Caco-2 (cell line): ENCODE data around the gene HCN1. TPM values are rescaled to one million over a fixed set of nuclear protein-coding genes. Genes with fewer than 3 reads are reported as not detected.

Source experiments
- BruUV-seq: library from RNA; stranded (reverse); fragments of 400-500 nt; replicated peaks from 2 replicates; lab custom pipeline; 2021; lab: Mats Ljungman, UMichigan
- CTCF ChIA-PET: fragments of 300-600 bp; sonication (Branson Sonifier 250); formaldehyde crosslinking; loops from one replicate; lab custom pipeline; 2022; ENCODE audit warnings: antibody characterized with exemption; lab: Charles Lee
- POLR2A ChIA-PET: fragments of 300-600 bp; sonication (Branson Sonifier 250); formaldehyde crosslinking; loops from one replicate; lab custom pipeline; 2022; ENCODE audit warnings: antibody characterized with exemption; lab: Charles Lee
- DNase-seq, 2 experiments: peaks; one replicate each; pipeline versions ENCODE4 v3.0.0 to v3.0.0-alpha.2; 2020 to 2022
- H3K27me3 ChIP-seq: replicated peaks from 2 replicates; pipeline ENCODE4 v1.6.0; 2011; ENCODE audit warnings: low read length; ENCODE audit not compliant: control insufficient read depth, insufficient read depth
- H3K36me3 ChIP-seq: 2 replicates; pipeline ENCODE4 v1.5.1; 2011; ENCODE audit warnings: low read length; ENCODE audit not compliant: control insufficient read depth, insufficient read depth
- H3K4me1 ChIP-seq: fragments of 250-450 bp; sonication (Bioruptor Pico); 2 replicates; pipeline ENCODE4 v1.5.1; 2020; ENCODE audit warnings: mild to moderate bottlenecking
- H3K4me3 ChIP-seq: 2 replicates; pipeline ENCODE4 v1.5.1; 2011; ENCODE audit warnings: low read depth, mild to moderate bottlenecking, control low read depth, low read length
- H3K9me3 ChIP-seq: fragments of 250-450 bp; sonication (Bioruptor Pico); 2 replicates; pipeline ENCODE4 v1.5.1; 2020; ENCODE audit warnings: mild to moderate bottlenecking, moderate library complexity
- H3K27ac Mint-ChIP-seq: one replicate; pipeline ENCODE4 v1.8.0; 2022; ENCODE audit warnings: mixed read lengths; ENCODE audit not compliant: unreplicated experiment
- H3K27me3 Mint-ChIP-seq: one replicate; pipeline ENCODE4 v1.8.0; 2022; ENCODE audit warnings: mixed read lengths; ENCODE audit not compliant: insufficient read depth, unreplicated experiment
- H3K36me3 Mint-ChIP-seq: one replicate; pipeline ENCODE4 v1.8.0; 2022; ENCODE audit warnings: mild to moderate bottlenecking, mixed read lengths; ENCODE audit not compliant: insufficient read depth, unreplicated experiment
- H3K4me1 Mint-ChIP-seq: one replicate; pipeline ENCODE4 v1.8.0; 2022; ENCODE audit warnings: low read depth, mixed read lengths; ENCODE audit not compliant: unreplicated experiment
- H3K4me3 Mint-ChIP-seq: one replicate; pipeline ENCODE4 v1.8.0; 2022; ENCODE audit warnings: mild to moderate bottlenecking, moderate library complexity, mixed read lengths; ENCODE audit not compliant: unreplicated experiment
- H3K9me3 Mint-ChIP-seq: one replicate; pipeline ENCODE4 v1.8.0; 2022; ENCODE audit warnings: mixed read lengths; ENCODE audit not compliant: unreplicated experiment
- intact Hi-C: fragments of 100-400 bp; cut with micrococcal nuclease; formaldehyde crosslinking; loops from one replicate; pipeline ENCODE4 v1.10.0; 2022; ENCODE audit not compliant: unreplicated experiment
- total RNA-seq: library from RNA; stranded (reverse); gene quantifications from 2 replicates; pipeline ENCODE4 v1.2.3, GENCODE V29; 2022
- TF ChIP-seq, protein P1 (sequence below), 2 experiments: fragments of 200-600 bp in 1 of 2; IDR thresholded peaks; 1 replicate in 1 of 2; 2 replicates in 1 of 2; pipeline versions ENCODE4 v1.5.1 to v1.8.0; 2011 to 2022; ENCODE audit warnings: antibody characterized with exemption in 1 of 2, control low read depth in 1 of 2, inconsistent platforms in 1 of 2, low read depth in 1 of 2, low read length in 1 of 2, mild to moderate bottlenecking in 1 of 2, moderate library complexity in 1 of 2; ENCODE audit not compliant: insufficient read depth in 1 of 2, severe bottlenecking in 1 of 2, unreplicated experiment in 1 of 2

HCN1 gene
- total RNA-seq, 1 experiment from 2014 or later: not detected

DNA sequence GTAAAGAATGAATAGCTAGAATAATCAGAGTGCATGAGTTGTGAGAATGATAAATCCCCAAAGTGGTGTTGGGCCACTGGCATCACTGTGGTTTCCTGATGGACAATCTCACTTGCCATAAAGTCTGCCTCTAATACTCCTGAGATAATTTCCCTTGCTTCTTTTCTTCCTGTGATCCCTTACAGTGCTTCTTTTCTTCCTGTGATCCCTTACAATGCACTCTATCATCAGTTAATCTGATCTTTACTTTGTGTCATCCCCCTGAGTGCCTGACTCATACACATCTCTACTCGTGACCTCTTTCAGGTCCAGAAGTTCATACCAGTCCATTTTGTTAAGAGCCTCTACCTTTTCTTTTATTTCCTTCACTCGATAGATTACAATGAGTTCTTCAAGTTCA is 418.3 kb downstream of the HCN1 start:
- peaks cover 10% of the 10 kb centered on the region for H3K4me1 Mint-ChIP-seq
- H3K27me3 Mint-ChIP-seq: no peaks in the 10 kb centered on the region
- Histone ChIP-seq H3K9me3 (no peaks in the 10 kb centered on the region), H3K27me3 (no peaks in the 10 kb centered on the region), H3K36me3 (no peaks in the 10 kb centered on the region), H3K4me1 (no peaks in the 10 kb centered on the region), H3K4me3 (no peak overlapping the region)
- H3K9me3 Mint-ChIP-seq: no peaks in the 10 kb centered on the region
- ChIA-PET CTCF (no interaction called here), POLR2A (no interaction called here)
- H3K4me3 Mint-ChIP-seq: no peak overlapping the region
- H3K27ac Mint-ChIP-seq: no peak overlapping the region
- no peaks in the 10 kb centered on the region for H3K36me3 Mint-ChIP-seq
- no peak for DNase-seq
- BruUV-seq: no TSS peak
- TF ChIP-seq, protein P1, sequence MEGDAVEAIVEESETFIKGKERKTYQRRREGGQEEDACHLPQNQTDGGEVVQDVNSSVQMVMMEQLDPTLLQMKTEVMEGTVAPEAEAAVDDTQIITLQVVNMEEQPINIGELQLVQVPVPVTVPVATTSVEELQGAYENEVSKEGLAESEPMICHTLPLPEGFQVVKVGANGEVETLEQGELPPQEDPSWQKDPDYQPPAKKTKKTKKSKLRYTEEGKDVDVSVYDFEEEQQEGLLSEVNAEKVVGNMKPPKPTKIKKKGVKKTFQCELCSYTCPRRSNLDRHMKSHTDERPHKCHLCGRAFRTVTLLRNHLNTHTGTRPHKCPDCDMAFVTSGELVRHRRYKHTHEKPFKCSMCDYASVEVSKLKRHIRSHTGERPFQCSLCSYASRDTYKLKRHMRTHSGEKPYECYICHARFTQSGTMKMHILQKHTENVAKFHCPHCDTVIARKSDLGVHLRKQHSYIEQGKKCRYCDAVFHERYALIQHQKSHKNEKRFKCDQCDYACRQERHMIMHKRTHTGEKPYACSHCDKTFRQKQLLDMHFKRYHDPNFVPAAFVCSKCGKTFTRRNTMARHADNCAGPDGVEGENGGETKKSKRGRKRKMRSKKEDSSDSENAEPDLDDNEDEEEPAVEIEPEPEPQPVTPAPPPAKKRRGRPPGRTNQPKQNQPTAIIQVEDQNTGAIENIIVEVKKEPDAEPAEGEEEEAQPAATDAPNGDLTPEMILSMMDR (IDR thresholded peaks at IDR 0.05; ENCODE audit: insufficient read depth in 1 of 2, low read depth in 1 of 2, low read length in 1 of 2, severe bottlenecking in 1 of 2, unreplicated experiment in 1 of 2): no peak
- intact Hi-C loops: no loop called here

DNA sequence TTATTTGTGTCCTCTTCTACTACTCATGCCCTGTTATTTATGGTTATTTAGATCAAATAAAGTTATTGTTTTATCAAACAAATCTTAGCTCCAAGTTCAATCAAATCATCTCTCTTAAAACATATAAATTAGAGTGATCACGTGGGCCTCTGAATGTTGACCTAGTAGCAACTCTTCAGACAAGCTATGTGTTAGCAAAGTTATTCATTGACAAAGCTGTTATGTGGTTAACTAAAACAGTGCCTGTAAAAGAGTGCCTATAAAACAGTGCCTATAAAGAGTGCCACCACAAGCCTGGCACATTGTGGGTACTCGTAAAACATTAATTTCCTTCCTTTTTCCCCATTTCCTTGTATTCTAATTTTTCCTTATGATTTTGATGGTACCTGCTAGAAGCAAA is 421.9 kb downstream of the HCN1 start:
- no TSS peak for BruUV-seq
- H3K4me1 ChIP-seq: no peaks in the 10 kb centered on the region
- no peaks in the 10 kb centered on the region for H3K9me3 ChIP-seq
- ChIA-PET POLR2A (no interaction called here), CTCF (no interaction called here)
- H3K27me3 ChIP-seq: no peaks in the 10 kb centered on the region
- Mint-ChIP-seq H3K27me3 (no peaks in the 10 kb centered on the region), H3K36me3 (no peaks in the 10 kb centered on the region), H3K4me3 (no peak overlapping the region), H3K4me1 (peaks cover 10% of the 10 kb centered on the region), H3K9me3 (no peaks in the 10 kb centered on the region), H3K27ac (no peak overlapping the region)
- no peak overlapping the region for H3K4me3 ChIP-seq
- H3K36me3 ChIP-seq: no peaks in the 10 kb centered on the region
- intact Hi-C loops: no loop called here
- no peak for DNase-seq
- TF ChIP-seq, protein P1 (IDR thresholded peaks at IDR 0.05; ENCODE audit: insufficient read depth in 1 of 2, low read depth in 1 of 2, low read length in 1 of 2, severe bottlenecking in 1 of 2, unreplicated experiment in 1 of 2): no peak

DNA sequence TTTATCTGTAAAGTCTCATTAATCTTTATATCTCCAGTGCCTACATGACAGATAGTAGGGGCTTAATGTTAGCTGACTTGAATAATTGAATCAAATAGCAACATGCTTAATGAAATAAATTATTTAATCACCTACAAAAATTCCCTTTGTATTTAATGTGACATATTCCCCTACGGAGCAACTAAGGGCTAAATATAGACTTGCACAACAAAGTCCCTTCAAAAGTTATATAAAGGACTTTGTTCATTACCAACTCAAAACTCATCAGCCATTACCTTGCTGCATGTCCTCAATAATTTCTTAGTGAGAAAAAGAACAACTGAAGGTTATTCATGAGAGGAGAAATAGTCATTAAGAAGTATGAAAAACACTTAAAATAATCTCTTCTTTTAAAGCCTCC is 424.6 kb downstream of the HCN1 start:
- H3K9me3 Mint-ChIP-seq: no peaks in the 10 kb centered on the region
- TF ChIP-seq, protein P1 (IDR thresholded peaks at IDR 0.05; ENCODE audit: insufficient read depth in 1 of 2, low read depth in 1 of 2, low read length in 1 of 2, severe bottlenecking in 1 of 2, unreplicated experiment in 1 of 2): no peak
- intact Hi-C loops: no loop called here
- peaks cover 10% of the 10 kb centered on the region for H3K4me1 Mint-ChIP-seq
- CTCF ChIA-PET: no interaction called here
- H3K27ac Mint-ChIP-seq: no peak overlapping the region
- no peaks in the 10 kb centered on the region for H3K36me3 Mint-ChIP-seq
- no TSS peak for BruUV-seq
- H3K4me3 ChIP-seq: no peak overlapping the region
- H3K36me3 ChIP-seq: no peaks in the 10 kb centered on the region
- no peaks in the 10 kb centered on the region for H3K27me3 Mint-ChIP-seq
- H3K4me3 Mint-ChIP-seq: no peak overlapping the region
- no peaks in the 10 kb centered on the region for H3K9me3 ChIP-seq
- POLR2A ChIA-PET: no interaction called here
- H3K4me1 ChIP-seq: no peaks in the 10 kb centered on the region
- DNase-seq: no peak
- no peaks in the 10 kb centered on the region for H3K27me3 ChIP-seq
